Endothelial cell of umbilical vein (primary cell): ENCODE data around the gene YWHAQ. TPM values are rescaled to one million over a fixed set of nuclear protein-coding genes. Genes with fewer than 3 reads are reported as not detected.

Source experiments
- BruUV-seq: library from RNA; stranded (reverse); fragments of 400-500 nt; replicated peaks from 2 replicates; lab custom pipeline; 2021; lab: Mats Ljungman, UMichigan
- CTCF ChIA-PET: fragments of 300-600, 350-600 bp; sonication (Branson Sonifier 250); formaldehyde crosslinking; loops from one replicate; lab custom pipeline; 2021; ENCODE audit warnings: antibody characterized with exemption, inconsistent platforms; lab: Charles Lee
- POLR2A ChIA-PET: fragments of 300-600, 350-600 bp; sonication (Branson Sonifier 250); formaldehyde crosslinking; loops from one replicate; lab custom pipeline; 2021; ENCODE audit warnings: antibody characterized with exemption, inconsistent platforms; lab: Charles Lee
- DNase-seq: peaks from one replicate; pipeline ENCODE4 v3.0.0-alpha.2; 2011; ENCODE audit warnings: low read depth, low spot score
- FAIRE-seq: peaks from 2 replicates; lab custom pipeline; 2011; peaks lifted over from hg19 to GRCh38; lab: Jason Lieb, UNC
- H2AFZ ChIP-seq: 2 replicates; pipeline ENCODE4 v1.6.0; 2012; ENCODE audit warnings: low read depth, low read length, control low read depth, inconsistent platforms
- H3K27ac ChIP-seq: 2 replicates; pipeline ENCODE4 v1.5.1; 2011; ENCODE audit warnings: low read depth, mild to moderate bottlenecking, control low read depth, low read length, moderate library complexity; ENCODE audit not compliant: insufficient read depth
- H3K27me3 ChIP-seq, 2 experiments: 2 replicates each; pipeline versions ENCODE4 v1.6.0 to v1.6.1; 2011; ENCODE audit warnings: low read length in 2 of 2, mixed read lengths in 1 of 2; ENCODE audit not compliant: control insufficient read depth in 2 of 2, insufficient read depth in 2 of 2
- H3K36me3 ChIP-seq, 2 experiments: 2 replicates in 1 of 2; 3 replicates in 1 of 2; pipeline ENCODE4 v1.5.1; 2011; ENCODE audit warnings: low read length in 2 of 2, mild to moderate bottlenecking in 1 of 2, moderate library complexity in 1 of 2; ENCODE audit not compliant: control insufficient read depth in 2 of 2, insufficient read depth in 2 of 2; ENCODE audit errors: extremely low read depth in 1 of 2
- H3K4me1 ChIP-seq: 3 replicates; pipeline ENCODE4 v1.5.1; 2011; ENCODE audit warnings: mild to moderate bottlenecking, low read length; ENCODE audit not compliant: control insufficient read depth, insufficient read depth; ENCODE audit errors: extremely low read depth
- H3K4me2 ChIP-seq: 2 replicates; pipeline ENCODE4 v1.6.1; 2011; ENCODE audit warnings: low read length, control low read depth, mixed read lengths; ENCODE audit not compliant: insufficient read depth
- H3K4me3 ChIP-seq, 3 experiments: fragments of 200-600 bp in 1 of 3; sonication (generic), shearing (Covaris generic) in 1 of 3; replicated peaks in 1 of 3; 2 replicates each; pipeline ENCODE4 v1.5.1; 2011 to 2016; ENCODE audit warnings: control low read depth in 3 of 3, low read length in 3 of 3, mild to moderate bottlenecking in 2 of 3, inconsistent platforms in 1 of 3, low read depth in 1 of 3, moderate library complexity in 1 of 3; ENCODE audit not compliant: insufficient read depth in 1 of 3
- H3K79me2 ChIP-seq: 2 replicates; pipeline ENCODE4 v1.6.0; 2012; ENCODE audit warnings: low read length, inconsistent platforms; ENCODE audit not compliant: control insufficient read depth, insufficient read depth
- H3K9ac ChIP-seq: replicated peaks from 2 replicates; pipeline ENCODE3; 2011; ENCODE audit warnings: low read length, control low read depth; ENCODE audit not compliant: insufficient read depth; ENCODE audit errors: extremely low read depth
- H3K9me1 ChIP-seq: replicated peaks from 3 replicates; pipeline ENCODE4 v1.6.0; 2011; ENCODE audit warnings: mild to moderate bottlenecking, low read length; ENCODE audit not compliant: control insufficient read depth, insufficient read depth; ENCODE audit errors: extremely low read depth
- H3K9me3 ChIP-seq: replicated peaks from 2 replicates; pipeline ENCODE4 v1.5.1; 2012; ENCODE audit warnings: low read length, inconsistent platforms; ENCODE audit not compliant: control insufficient read depth, insufficient read depth
- H4K20me1 ChIP-seq: replicated peaks from 2 replicates; pipeline ENCODE3; 2011; ENCODE audit warnings: mild to moderate bottlenecking, low read length; ENCODE audit not compliant: control insufficient read depth, insufficient read depth; ENCODE audit errors: extremely low read depth
- CTCF ChIP-seq, 2 donors: IDR thresholded peaks; 1 replicate in 1 of 2; 2 replicates in 1 of 2; pipeline ENCODE4 v1.5.1; 2011; ENCODE audit warnings: low read length in 2 of 2, mild to moderate bottlenecking in 2 of 2, moderate library complexity in 2 of 2, control low read depth in 1 of 2, inconsistent platforms in 1 of 2, low read depth in 1 of 2; ENCODE audit not compliant: insufficient read depth in 1 of 2; ENCODE audit errors: extremely low read depth in 1 of 2
- EZH2 ChIP-seq: IDR thresholded peaks from 2 replicates; pipeline ENCODE4 v1.6.1; 2012; ENCODE audit warnings: borderline replicate concordance, low read depth, mild to moderate bottlenecking, moderate library complexity, low read length, inconsistent platforms; ENCODE audit not compliant: severe bottlenecking
- FOS ChIP-seq: IDR thresholded peaks from 2 replicates; pipeline ENCODE4 v1.6.1; 2011; ENCODE audit warnings: mild to moderate bottlenecking, low read length, moderate library complexity, borderline replicate concordance; ENCODE audit not compliant: insufficient read depth
- GATA2 ChIP-seq: IDR thresholded peaks from 2 replicates; pipeline ENCODE4 v1.7.0; 2011; ENCODE audit warnings: low read depth, mild to moderate bottlenecking, moderate library complexity, mixed read lengths, low read length; ENCODE audit not compliant: insufficient read length, insufficient read depth
- JUN ChIP-seq: IDR thresholded peaks from 2 replicates; pipeline ENCODE4 v1.6.1; 2011; ENCODE audit warnings: borderline replicate concordance, low read depth; ENCODE audit not compliant: insufficient read length, insufficient read depth
- MAX ChIP-seq: IDR thresholded peaks from 2 replicates; pipeline ENCODE4 v1.6.1; 2011; ENCODE audit not compliant: insufficient read depth, insufficient read length
- MYC ChIP-seq: IDR thresholded peaks from one replicate; pipeline ENCODE4 v1.6.1; 2011; ENCODE audit warnings: mild to moderate bottlenecking, low read depth, low read length
- POLR2A ChIP-seq: IDR thresholded peaks from 2 replicates; pipeline ENCODE4 v1.6.1; 2012; ENCODE audit warnings: low read depth, mild to moderate bottlenecking, control low read depth, low read length
- POLR2AphosphoS5 ChIP-seq: IDR thresholded peaks from 2 replicates; pipeline ENCODE4 v1.6.1; 2012; ENCODE audit warnings: low read depth, mild to moderate bottlenecking, control low read depth, low read length, moderate library complexity; ENCODE audit not compliant: insufficient read depth
- dilution Hi-C: fragments of 300-500 bp; cut with MboI; formaldehyde crosslinking; loops from one replicate; pipeline ENCODE4 v1.15.0; 2019; ENCODE audit warnings: low sequenced_read_pairs; ENCODE audit not compliant: extremely low pct_ligation_motif_present
- intact Hi-C: fragments of 100-400 bp; cut with micrococcal nuclease; formaldehyde crosslinking; loops from one replicate; pipeline ENCODE4 v1.10.0; 2022
- polyA plus RNA-seq, 4 experiments: library from polyadenylated mRNA; depleted of rRNA in 3 of 4; stranded (reverse) in 3 of 4; unstranded in 1 of 4; fragments of >200 nt; gene quantifications; 2 replicates each; pipeline versions ENCODE4 v1.2.1 to v1.2.3, GENCODE V29; 2011 to 2012; ENCODE audit warnings: missing spikeins in 1 of 4
- total RNA-seq: library from RNA; stranded (reverse); gene quantifications from 2 replicates; pipeline ENCODE4 v1.2.3, GENCODE V29; 2021

YWHAQ gene
- total and polyA plus RNA-seq, 2 donors (not counting 3 experiments of a cell fraction or from before 2014, with no cell fraction given) = 217 to 456 TPM

- H3K36me3 ChIP-seq = peaks cover 3 to 5% of the 10 kb centered on the region in 2 experiments
- FAIRE-seq (no peak), DNase-seq (no peak)
- no peaks in the 10 kb centered on the region for H3K4me1 ChIP-seq
- H3K27ac ChIP-seq = no peak overlapping the region
- H3K4me2 ChIP-seq = no peak overlapping the region
- peaks cover 98% of the 10 kb centered on the region for H3K79me2 ChIP-seq
- intact Hi-C loops (no loop called here), dilution Hi-C loops (no loop called here)
- H3K27me3 ChIP-seq = no peaks in the 10 kb centered on the region
- no TSS peak for BruUV-seq
- no peak overlapping the region for H3K9ac ChIP-seq
- peaks cover 2% of the 10 kb centered on the region for H3K9me3 ChIP-seq
- no peak overlapping the region for H3K4me3 ChIP-seq
- TF ChIP-seq FOS = no peak
- TF ChIP-seq POLR2AphosphoS5 = no peak
- no peak for TF ChIP-seq JUN
- no peak for TF ChIP-seq MYC
- TF ChIP-seq MAX = no peak
- no peak for TF ChIP-seq EZH2
- no peak for TF ChIP-seq POLR2A
- TF ChIP-seq CTCF (IDR thresholded peaks at IDR 0.05; ENCODE audit: extremely low read depth in 1 of 2, insufficient read depth in 1 of 2, low read depth in 1 of 2, low read length in 2 of 2) = no peak
- TF ChIP-seq GATA2 = no peak
- no peaks in the 10 kb centered on the region for H3K9me1 ChIP-seq
- H2AFZ ChIP-seq = no peak overlapping the region
- peaks cover 6% of the 10 kb centered on the region for H4K20me1 ChIP-seq
- POLR2A ChIA-PET = interaction anchor here (0.5 kb wide), 1 partner anchor 84 kb away, joined by 3 read pairs; no protein-coding TSS in a partner anchor
- CTCF ChIA-PET = no interaction called here
Measured at GRCh38 chr2:9601397-9601796, 29.4 kb downstream of the YWHAQ start.
